Sigmoid colon (tissue), 7 donors: Measurements from ENCODE around the gene CYTH1. TPM values are rescaled to one million over a fixed set of nuclear protein-coding genes. Genes with fewer than 3 reads are reported as not detected.

Experiments
- DNase-seq: peaks from one replicate; pipeline ENCODE4 v3.0.0-alpha.2; 2019
- H3K27ac ChIP-seq, 4 donors: fragments of 200-600 bp; sonication (generic); one replicate each; pipeline ENCODE4 v1.5.1; 2016 to 2019; ENCODE audit warnings: mild to moderate bottlenecking in 1 of 4
- H3K27me3 ChIP-seq, 3 donors: fragments of 200-600 bp; sonication (generic); one replicate each; pipeline ENCODE4 v1.5.1; 2019; ENCODE audit warnings: mild to moderate bottlenecking in 1 of 3
- H3K36me3 ChIP-seq, 4 donors: fragments of 200-600 bp; sonication (generic); one replicate each; pipeline ENCODE4 v1.5.1; 2016 to 2019
- H3K4me1 ChIP-seq, 4 donors: fragments of 200-600 bp; sonication (generic); one replicate each; pipeline ENCODE4 v1.5.1; 2017 to 2019
- H3K4me3 ChIP-seq, 4 donors: fragments of 200-600 bp; sonication (generic); one replicate each; pipeline ENCODE4 v1.5.1; 2017 to 2019; ENCODE audit warnings: mild to moderate bottlenecking in 2 of 4, moderate library complexity in 1 of 4
- H3K9me3 ChIP-seq, 4 donors: fragments of 200-600 bp in 3 of 4; sonication (generic) in 3 of 4; one replicate each; pipeline versions ENCODE4 v1.5.1 to v1.6.1; 2013 to 2019
- CTCF ChIP-seq, 4 experiments: fragments of 450-650 bp in 3 of 4; fragments of 200-600 bp in 1 of 4; IDR thresholded peaks; one replicate each; pipeline ENCODE4 v1.5.1; 2016 to 2019; ENCODE audit warnings: antibody characterized with exemption in 4 of 4, mild to moderate bottlenecking in 3 of 4, moderate library complexity in 2 of 4
- EP300 ChIP-seq, 4 donors: sonication (generic); formaldehyde crosslinking; IDR thresholded peaks; one replicate each; pipeline ENCODE4 v1.6.1; 2017; ENCODE audit warnings: antibody characterized with exemption in 4 of 4
- POLR2A ChIP-seq, 2 donors: fragments of 450-650 bp; IDR thresholded peaks; one replicate each; pipeline ENCODE4 v1.6.1; 2016; ENCODE audit warnings: antibody characterized with exemption in 2 of 2, mild to moderate bottlenecking in 2 of 2, moderate library complexity in 2 of 2
- POLR2AphosphoS5 ChIP-seq, 4 donors: sonication (generic); formaldehyde crosslinking; IDR thresholded peaks; one replicate each; pipeline ENCODE4 v1.6.1; 2017; ENCODE audit warnings: antibody characterized with exemption in 4 of 4
- WGBS, 2 donors: extraction: QIAGEN DNeasy Blood & Tissue Kit; methylation state at CpG; one replicate each; pipeline ENCODE4 v1.1.7; 2013; 5-methylcytosine and 5-hydroxymethylcytosine counted together
- intact Hi-C: fragments of 100-400 bp; cut with DNase I; formaldehyde crosslinking; loops from one replicate; pipeline ENCODE4 v1.15.1; 2023
- polyA plus RNA-seq, 3 donors: library from polyadenylated mRNA; stranded (reverse); fragments of 200-250 nt; gene quantifications; one replicate each; pipeline ENCODE4 v1.2.3, GENCODE V29; 2013
- total RNA-seq, 4 donors: library from RNA; depleted of rRNA; stranded (reverse); fragments of >200 nt; gene quantifications; one replicate each; pipeline ENCODE4 v1.1.0, GENCODE V29; 2016
- donor health status: healthy with polysubstance abuse.
- donor health status: Bipolar disorder and iron deficiency.
- donor health status: healthy.

CYTH1 gene
- total and polyA plus RNA-seq, 7 donors: 26.7 to 83.8 (median 38.5) TPM

GRCh38 chr17:78794864-78795640 is 13.0 kb upstream of the CYTH1 start:
- Histone ChIP-seq H3K9me3 (no peaks in the 10 kb centered on the region), H3K36me3 (peaks cover 22 to 71% (median 49%) of the 10 kb centered on the region in 4 donors), H3K27ac (no peak overlapping the region), H3K4me3 (no peak overlapping the region), H3K4me1 (peaks cover 0 to 14% (median 10%) of the 10 kb centered on the region in 4 donors), H3K27me3 (no peaks in the 10 kb centered on the region)
- intact Hi-C loops: no loop called here
- WGBS, 2 donors: 93 to 96% methylated on average over 22 of the region's 22 CpGs
- no peak for DNase-seq
- TF ChIP-seq CTCF (IDR thresholded peaks at IDR 0.05): no peak
- no peak for TF ChIP-seq EP300 (IDR thresholded peaks at IDR 0.05)
- no peak for TF ChIP-seq POLR2A (IDR thresholded peaks at IDR 0.05)
- TF ChIP-seq POLR2AphosphoS5 (IDR thresholded peaks at IDR 0.05): no peak

GRCh38 chr17:78794399-78794798 is 12.3 kb upstream of the CYTH1 start:
- intact Hi-C loops: no loop called here
- 94% methylated on average over 16 of the region's 16 CpGs for WGBS, 2 donors
- Histone ChIP-seq H3K4me1 (peaks cover 0 to 21% (median 16%) of the 10 kb centered on the region in 4 donors), H3K27ac (no peak overlapping the region), H3K27me3 (no peaks in the 10 kb centered on the region), H3K36me3 (peaks cover 22 to 66% (median 48%) of the 10 kb centered on the region in 4 donors), H3K4me3 (no peak overlapping the region), H3K9me3 (no peaks in the 10 kb centered on the region)
- TF ChIP-seq POLR2A (IDR thresholded peaks at IDR 0.05) (no peak), EP300 (IDR thresholded peaks at IDR 0.05) (no peak), CTCF (IDR thresholded peaks at IDR 0.05) (no peak), POLR2AphosphoS5 (IDR thresholded peaks at IDR 0.05) (no peak)
- DNase-seq: no peak

GRCh38 chr17:78793968-78794367 is 11.9 kb upstream of the CYTH1 start:
- Histone ChIP-seq H3K4me3 (no peak overlapping the region), H3K27me3 (no peaks in the 10 kb centered on the region), H3K27ac (no peak overlapping the region), H3K9me3 (no peaks in the 10 kb centered on the region), H3K36me3 (peaks cover 22 to 62% (median 44%) of the 10 kb centered on the region in 4 donors), H3K4me1 (peaks cover 0 to 24% (median 20%) of the 10 kb centered on the region in 4 donors)
- intact Hi-C loops: no loop called here
- no peak for TF ChIP-seq POLR2A (IDR thresholded peaks at IDR 0.05)
- 97 to 98% methylated on average over 6 of the region's 6 CpGs for WGBS, 2 donors
- DNase-seq: no peak

GRCh38 chr17:78793415-78793814 is 11.3 kb upstream of the CYTH1 start:
- intact Hi-C loops: no loop called here
- WGBS, 2 donors: 92 to 94% methylated on average over 10 of the region's 10 CpGs

More at GRCh38 chr17:78793415-78793814, 11.3 kb upstream of the CYTH1 start:
- H3K27me3 ChIP-seq: no peaks in the 10 kb centered on the region
- H3K9me3 ChIP-seq: no peaks in the 10 kb centered on the region
- H3K4me1 ChIP-seq: peaks cover 0 to 24% (median 20%) of the 10 kb centered on the region in 4 donors
- H3K4me3 ChIP-seq: no peak overlapping the region
- H3K36me3 ChIP-seq: peaks cover 22 to 57% (median 38%) of the 10 kb centered on the region in 4 donors
- TF ChIP-seq EP300 (IDR thresholded peaks at IDR 0.05) (no peak), POLR2AphosphoS5 (IDR thresholded peaks at IDR 0.05) (no peak), CTCF (IDR thresholded peaks at IDR 0.05) (no peak), POLR2A (IDR thresholded peaks at IDR 0.05) (no peak)
- H3K27ac ChIP-seq: no peak overlapping the region
- DNase-seq: no peak
